GM04504 (cell line): ENCODE measurements around the gene FBF1.

Experiments
- DNase-seq: peaks from one replicate; pipeline ENCODE4 v3.0.0-alpha.2; 2012; ENCODE audit warnings: low read depth

Gene FBF1

DNA sequence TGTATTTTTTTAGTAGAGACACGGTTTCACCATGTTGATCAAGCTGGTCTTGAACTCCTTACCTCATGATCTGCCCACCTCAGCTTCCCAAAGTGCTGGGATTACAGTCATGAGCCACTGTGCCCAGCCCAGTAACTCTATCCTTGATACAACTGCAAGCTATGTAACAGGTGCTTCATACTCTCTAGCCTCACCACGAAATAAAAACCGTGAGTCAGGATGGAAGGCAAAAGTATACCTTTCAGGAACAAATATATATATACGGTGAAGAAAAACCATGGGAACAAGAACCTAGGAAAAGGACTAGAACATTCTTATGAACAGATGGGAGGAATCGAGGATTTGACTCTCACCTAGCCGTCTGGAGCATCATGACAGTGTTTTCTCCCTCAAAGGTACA, 9.6 kb upstream of the FBF1 start:
- DNase-seq: no peak

DNA sequence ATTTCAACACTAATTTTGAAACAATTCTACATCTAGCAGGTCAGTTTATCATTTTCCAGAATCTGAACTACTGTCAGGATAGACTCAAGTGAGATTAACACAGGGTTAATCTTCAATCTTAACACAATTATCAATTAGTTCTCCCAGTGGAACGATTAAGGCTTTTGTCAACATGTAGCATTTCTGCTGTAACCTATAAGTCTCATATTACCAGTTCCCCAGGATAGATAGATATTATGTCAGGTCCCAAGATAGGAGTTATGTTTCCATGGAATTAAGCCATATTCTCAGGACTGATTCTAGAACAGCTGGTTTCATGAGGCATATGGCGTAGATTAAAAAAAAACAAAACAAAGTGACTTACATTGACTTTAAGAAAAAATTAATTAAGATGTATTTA, 4.4 kb upstream of the FBF1 start:
- DNase-seq: no peak

DNA sequence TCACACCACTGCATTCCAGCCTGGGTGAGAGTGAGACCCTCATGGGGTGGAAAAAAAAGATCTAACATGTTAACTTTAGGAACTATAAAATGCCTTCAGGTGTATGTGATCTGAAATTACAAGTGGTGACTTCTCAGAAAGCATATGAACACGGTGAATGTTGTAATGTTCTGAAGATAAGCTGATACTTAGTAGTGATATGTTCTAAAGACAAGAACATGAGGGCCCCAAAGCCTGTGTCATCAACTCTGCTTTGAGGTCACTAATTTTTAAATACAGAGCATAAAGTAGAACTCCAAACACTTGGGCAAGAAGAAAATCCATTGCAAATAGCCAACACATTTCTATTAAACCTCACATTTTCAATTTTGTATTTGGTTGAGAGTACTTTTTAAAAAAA, 2.6 kb upstream of the FBF1 start:
- DNase-seq: no peak

DNA sequence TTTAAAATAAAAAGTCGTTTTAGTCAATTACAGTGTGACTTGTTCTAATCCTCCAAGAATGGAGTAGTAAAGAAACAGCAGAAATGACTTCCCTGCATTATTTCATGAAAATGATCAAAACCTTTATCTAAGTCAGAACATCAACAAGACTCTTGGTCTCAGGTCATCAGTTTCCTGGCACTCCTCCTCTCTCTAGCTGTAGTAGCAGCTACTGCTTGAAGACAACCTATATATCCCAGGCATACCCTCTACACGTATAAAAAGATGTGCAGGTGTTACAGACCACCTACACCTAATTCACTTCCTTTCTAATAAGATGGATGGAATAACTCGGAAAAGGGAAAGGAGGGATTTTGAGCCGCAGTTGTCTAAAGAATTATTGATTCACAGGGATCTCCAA, 1.6 kb upstream of the FBF1 start:
- DNase-seq: no peak

DNA sequence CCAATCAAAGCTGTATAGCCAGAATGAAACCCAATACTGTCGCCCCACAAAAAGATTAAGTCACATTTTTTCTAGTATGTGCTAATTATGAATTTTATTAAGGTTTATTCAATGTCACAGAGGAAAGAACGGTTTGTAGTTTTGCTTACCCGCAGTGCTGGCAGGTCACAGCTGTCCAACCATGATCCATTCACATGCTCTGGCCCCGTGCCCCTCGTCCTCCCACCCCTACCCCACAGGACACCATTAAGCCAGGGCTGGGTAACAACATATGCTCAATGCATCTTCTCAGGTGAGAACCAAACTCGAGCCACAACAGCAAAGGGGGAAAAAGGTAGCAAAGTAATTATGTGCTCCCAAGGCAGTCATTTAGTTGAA, 589 bp upstream of the FBF1 start:
- DNase-seq: no peak

DNA sequence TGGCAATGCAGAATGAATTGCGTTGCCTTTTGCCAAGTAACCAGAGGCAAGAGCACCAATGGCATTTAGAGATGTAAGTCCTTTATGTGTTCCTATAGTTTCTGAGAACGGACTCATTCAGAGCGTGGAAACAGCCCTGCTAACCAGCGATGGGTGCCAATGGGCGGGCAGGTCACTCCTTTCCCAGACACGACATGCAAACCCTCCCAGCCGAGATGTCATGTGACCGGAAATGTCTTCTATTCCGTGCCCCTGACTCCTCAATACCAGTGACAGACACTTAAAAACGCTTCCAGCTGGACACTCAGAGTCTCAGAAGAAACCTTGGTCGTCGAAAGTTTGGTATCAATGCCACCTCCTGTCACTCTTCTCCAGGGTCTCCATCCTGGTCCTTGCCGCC, 3.2 kb downstream of the FBF1 start:
- DNase-seq: no peak

DNA sequence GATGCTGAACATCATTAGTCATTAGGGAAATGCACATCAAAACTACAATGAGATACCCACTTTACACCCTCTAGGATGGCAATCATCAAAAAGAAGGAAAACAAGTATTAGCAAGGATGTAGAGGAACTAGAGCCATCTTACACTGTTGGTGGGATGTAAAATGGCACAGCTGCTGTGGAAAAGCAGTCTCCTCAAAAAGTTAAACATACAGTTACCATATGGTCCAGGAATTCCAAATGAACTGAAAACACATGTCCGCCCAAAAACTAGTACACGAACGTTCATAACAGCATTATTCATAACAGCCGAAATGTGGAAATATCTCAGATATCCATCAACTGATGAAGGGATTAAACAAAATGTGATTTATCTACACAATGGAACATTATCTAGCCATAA, 7.0 kb downstream of the FBF1 start:
- no peak for DNase-seq

DNA sequence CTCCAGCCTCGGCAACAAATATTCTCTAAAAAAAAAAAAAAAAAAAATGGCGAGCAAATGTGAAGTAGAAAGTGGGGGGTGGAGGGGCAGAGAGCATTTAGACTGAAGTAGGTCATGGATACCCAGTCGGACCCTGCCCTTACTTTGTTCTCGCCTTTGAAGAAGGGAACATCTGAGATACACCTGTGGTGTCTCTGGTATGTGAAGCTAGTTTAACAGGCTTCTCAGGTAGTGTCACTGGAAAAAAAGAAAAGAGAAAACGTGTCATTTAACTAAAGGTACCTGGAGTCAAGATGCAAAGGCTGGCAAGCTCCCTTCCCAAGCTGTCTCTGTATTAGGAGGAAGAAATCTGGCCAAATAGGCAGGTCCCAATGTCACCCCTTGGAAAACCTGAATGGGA, 8.0 kb downstream of the FBF1 start:
- no peak for DNase-seq

DNA sequence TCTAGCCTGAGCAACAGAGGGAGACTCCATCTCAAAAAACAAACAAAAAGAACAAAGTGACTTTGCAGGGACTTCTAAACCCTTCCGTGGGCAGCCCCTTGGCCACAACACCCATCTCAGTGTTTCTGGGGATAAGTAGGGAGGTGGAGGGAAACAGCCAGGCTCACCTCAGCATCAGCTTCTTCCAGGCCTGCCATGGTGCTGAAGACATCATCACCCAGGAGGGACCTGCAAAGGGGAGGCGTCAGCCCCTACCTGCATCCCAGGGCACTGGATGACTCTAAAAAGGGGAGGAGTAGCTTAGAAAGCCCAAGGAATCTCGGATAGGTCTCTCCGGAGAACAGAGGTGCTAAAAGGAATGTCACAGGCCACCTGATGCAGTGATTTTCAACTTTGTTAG, 9.8 kb downstream of the FBF1 start:
- DNase-seq: no peak

DNA sequence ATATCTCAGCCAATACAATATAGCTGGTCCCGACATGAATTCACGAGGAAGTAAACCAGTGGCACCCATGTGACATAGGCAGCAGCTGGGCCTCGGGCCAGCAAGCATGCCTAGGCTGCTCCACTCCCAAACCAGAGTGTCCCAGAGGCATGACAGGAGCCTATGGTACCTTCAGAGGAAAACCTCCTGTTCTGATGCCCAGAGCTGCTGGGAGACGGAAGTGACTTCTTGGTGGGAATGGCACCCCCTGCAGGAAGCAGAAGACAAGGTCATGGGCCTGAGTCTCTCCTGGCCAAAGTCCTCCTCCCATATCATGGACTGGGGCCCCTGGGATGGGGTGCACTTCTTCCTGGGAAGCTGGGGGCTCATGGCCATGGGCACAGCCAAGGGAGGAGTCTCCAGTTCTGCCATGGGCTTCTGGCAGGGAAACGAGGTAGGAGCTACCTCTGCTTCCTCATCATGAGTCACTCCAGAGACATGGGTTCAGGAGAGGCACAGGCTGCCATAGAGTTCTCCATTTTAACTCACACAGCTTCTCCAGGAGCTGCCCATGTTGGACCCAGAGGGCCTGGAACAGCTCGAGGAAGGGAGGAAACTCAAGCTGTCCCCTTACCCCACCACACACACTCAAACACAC, 13.4 kb downstream of the FBF1 start:
- DNase-seq: no peak

DNA sequence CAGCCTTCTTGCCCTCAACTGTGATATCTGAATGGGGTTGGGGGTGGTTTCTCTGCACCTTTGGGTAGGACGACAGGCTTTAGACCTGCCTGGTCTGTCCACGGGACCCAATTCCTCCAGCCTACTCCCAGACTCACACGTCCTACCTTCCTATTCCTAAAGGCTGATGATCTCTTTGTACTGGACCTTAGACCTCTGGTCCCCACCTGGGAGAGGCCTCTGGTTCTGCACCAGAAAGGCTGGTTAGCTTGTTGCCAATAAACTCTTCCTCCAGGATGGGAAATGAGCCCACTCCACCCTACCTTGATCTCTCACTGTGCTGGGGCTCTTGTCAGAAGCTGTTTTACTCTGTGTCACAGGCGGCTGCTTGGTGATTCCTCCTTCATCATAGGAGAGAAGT, 14.4 kb downstream of the FBF1 start:
- no peak for DNase-seq

DNA sequence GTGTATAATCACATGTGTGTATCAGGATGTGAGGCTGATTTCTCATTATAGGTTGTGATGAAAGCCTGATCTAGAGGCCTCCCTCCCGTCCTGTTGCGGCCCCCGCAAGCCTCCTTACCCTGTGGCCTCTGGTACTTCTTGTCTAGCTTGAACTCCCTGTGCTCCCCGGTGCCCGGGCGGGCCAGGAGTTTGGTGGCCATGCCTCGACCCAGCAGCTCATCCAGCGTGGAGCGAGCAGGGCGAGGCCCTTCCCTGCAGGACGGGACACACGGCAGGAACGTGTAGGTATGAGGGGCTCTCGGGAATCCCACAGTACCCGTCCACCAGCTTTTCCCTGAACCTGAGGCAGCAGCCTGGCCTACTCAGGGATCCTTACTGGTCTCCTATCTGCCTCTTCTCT, 14.9 kb downstream of the FBF1 start:
- DNase-seq: no peak

DNA sequence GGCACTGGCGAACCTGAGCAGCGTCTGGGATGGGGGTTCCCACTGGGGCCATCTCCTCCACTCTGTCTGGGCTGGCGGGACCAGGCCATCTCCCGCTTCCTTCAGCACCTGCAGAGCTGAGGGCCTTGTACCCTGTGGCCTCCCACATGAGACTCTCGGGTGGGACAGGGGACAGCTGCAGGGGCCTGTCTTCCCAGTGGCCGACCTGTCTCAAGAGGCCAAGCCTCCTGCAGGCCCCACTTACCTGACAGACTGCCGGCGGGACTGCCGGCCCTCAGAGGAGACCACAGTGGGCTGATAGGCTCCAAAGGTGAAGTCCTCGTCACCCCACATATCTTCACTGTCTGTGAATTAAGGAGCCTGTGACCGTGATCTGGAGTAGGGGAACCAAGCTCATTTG, 15.7 kb downstream of the FBF1 start:
- no peak for DNase-seq

DNA sequence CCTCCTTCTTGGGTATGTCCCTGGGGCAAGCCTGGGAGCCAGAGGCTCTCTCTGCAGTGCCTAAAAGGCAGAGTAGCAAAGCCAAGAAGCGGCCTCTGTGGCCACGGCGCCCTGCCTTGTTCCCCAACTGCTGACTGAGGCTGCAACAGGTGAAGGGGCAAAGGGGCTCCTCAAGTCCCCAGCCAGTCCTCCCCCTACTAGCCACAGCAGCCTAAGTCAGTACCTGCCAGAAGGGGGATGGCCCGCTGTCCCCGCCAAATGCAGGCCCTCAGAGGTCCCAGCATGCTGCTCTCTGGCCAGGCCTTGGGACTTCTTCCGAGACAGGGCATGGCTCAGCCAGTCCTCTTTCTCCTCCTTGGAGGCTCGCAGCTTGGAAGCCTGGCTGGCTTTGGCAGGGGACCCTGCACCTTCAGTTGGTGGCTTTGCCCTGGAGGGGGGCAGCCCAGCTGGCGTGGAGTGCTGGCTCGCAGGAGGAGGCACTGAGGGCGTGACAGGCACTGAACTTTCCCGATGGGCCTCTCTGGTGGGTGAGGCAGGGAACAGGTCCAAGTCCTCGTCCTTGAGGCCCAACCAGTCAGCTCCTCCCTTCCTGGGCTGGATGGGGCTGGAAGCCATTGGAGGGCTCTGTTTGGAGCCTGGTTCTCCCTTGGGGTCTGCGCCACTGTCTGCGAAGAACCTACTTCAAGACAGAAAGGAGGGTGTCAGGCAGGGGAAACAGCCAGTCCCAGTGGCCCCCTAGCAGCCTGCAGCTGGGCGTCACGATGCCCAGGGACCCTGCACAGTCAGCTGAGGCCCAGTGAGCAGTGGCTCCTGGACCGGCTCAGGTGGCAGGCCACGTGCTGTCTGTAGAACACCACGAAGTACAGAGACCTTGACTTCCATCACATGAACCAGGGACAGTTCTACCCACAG, 17.6 kb downstream of the FBF1 start:
- no peak for DNase-seq

DNA sequence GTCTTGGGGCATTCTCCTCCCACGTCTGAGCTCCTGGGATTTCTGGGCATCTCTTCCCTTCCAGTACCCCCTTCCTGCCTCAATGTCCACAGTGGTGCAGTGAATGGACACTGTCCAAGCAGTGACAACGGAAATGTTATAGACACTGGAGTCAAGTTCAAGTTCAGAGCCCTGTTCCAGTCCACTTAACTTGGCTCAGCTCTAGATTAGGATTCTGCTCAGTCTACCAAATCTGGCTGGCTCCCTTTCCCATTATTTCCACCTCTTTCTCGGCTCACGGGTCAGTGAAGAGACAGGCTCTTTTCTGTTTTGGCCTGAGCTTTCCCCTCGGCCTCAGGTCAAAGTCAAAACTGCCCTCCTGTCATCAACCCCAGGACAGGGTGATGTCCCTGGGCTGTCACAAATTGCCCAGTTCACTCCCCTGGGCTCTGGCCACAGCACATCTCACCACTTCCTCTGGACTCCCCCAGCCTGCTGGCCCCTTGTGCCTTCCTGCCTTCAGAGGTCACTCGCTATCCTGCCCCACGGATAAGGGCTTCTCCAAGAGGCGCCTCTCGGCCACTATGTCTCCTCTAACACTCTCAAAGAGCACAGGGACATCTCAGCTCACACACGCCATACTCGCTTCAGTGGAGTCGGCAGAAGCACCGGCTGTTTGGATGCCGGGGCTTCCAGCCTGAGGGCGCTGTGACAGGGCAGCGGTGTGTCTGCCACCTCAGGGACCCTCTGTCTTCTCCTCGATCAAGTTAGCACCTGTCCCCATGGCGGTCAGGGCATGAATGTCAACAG, 18.5 kb downstream of the FBF1 start:
- no peak for DNase-seq

DNA sequence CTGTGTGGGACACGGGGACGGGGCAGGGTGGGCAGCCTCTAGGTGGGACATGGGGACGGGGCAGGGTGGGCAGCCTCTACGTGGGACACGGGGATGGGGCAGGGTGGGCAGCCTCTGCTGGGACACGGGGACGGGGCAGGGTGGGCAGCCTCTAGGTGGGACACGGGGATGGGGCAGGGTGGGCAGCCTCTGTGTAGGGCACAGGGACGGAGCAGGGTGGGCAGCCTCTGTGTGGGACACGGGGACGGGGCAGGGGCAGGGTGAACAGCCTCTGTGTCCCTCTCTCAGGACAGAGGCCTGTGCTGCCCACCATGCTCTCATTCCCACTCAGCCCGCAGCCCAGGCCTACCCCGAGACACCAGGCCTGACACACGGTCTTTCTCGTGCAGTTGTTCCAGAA, 19.2 kb downstream of the FBF1 start:
- no peak for DNase-seq

DNA sequence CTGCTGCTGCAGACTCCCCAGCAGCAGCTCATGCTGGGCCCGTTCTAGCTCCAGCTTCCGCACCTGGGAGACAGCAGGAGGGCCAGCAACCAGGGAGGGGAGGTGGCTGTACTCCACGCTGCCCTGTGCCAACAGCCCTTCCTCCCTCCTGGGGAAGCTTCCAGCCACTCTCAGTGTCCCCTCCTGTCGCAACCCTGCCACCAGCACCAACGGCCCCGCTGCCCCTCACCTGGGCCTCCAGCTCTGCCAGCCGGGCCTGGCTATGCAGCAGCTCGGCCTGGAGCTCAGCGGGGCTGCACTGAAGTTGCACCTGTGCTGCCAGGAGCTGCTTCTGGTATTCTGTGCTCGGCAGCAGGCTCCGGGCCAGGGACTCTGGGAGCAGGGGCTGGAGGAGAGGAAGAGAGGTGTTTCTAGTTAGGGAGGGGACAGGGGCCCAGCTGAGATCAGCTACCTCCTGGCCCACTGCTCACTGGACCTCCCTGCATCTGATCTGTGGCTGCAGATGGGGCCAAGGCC, 20.7 kb downstream of the FBF1 start:
- no peak for DNase-seq

DNA sequence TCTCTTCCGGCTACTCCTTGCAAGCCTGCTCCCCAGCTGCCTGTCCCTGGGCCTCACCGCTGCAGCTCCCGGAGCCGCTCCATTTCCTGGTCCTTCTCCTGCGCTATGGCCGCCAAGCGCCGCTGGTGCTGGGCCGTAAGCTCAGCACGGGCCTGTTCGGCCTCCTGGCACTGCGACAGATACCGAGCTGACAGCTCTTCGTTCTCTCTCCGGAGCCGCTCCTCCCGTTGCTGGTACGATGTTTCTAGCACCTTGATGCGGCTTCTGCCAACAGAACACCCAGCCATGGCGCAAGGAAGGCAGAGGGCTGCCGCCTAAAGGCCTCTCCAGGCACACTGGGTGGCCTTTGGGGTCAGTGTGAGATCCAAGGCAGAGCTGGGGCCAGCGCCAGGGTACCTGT, 21.2 kb downstream of the FBF1 start:
- no peak for DNase-seq

DNA sequence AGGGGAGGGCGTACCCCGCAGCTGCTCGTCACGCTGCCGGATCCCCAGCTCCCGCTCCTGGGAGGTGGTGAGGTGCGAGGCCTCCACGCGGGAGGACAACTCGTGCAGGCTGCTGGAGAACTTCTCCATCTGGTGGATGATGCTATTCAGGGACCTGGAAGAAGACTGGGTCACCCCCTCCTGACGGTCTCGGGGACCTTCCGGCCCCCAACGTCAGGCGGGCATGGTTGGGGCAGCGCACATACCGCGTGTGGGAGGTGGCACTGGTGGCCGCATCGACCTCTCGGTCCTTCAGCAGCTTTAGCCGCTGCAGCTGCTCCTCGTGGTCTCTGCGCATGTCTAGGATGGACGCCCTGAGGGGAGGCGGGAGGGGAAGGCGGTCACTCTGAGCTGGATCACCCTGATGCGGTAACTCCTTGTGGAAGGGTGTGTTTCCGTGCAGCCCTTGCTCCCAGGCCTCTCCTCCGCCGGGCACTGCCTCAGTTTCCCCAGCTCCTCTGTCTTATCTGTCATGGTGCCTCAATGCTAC, 22.9 kb downstream of the FBF1 start:
- no peak for DNase-seq

DNA sequence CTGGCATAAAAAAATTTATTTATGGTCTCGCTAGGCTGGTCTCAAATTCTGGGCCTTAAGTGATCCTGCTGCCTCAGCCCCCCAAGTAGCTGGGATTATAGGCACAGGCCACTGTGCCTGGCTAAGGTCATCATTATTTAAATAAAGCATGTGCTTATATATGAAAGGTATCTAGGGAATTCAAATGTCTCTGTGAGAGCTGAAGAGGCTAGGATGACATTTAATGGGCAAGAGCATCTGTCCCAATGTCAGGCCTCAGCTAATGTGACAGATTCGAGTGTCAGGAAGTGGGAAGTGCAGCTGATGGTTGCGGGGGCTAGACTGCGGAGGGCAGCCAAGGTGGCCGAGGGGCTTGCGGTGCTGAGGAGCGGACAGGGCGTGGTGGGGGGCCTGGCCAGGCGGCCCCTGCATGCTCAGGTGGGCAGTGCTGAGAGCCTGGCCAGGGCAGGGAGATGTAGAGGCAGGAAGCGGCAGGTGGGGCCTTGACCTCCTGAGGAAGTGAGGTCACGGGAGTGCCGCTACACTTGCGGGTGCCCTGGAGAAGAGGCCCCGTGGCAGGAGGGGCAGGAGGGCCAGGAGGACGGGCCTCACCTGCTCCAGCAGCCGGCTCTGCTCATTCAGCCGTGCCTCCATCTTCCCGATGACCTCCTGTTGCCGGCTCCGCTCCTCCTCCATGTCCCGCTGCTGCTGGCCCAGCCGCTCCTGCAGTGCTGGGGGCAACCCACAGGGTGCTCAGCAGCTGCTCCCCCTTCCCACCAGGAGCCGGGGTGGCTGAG, 23.5 kb downstream of the FBF1 start:
- no peak for DNase-seq

DNA sequence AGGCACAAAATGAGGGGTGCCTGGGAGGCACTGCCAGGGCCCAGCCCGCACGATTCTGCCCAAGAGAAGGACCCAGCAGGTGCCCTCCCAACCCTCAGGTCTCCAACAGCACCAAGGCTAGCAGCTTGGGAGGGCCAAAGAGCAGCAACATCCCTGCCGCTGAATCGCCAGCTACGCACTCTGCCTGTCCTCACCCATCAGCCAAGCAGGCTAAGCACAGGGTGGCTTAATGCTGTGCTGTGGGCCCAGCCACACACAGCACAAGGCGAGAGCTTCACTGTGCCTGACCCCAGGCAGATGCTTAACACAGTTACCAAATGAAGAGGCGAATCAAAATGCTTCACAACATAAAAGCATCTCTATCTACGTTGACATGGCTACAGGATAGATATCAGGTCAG, 25.6 kb downstream of the FBF1 start:
- no peak for DNase-seq
